CD4-positive, alpha-beta T cell treated with Interleukin-10 for 1 hour (primary cell): ENCODE results near the gene SPRED3.
"Not testable (repeated sequence)": the region's sequence is repeated elsewhere in the genome, so short reads cannot be mapped to it uniquely, and the experiment has no call there.

ENCODE experiments used
- DNase-seq: peaks from one replicate; pipeline ENCODE4 v3.0.0-alpha.2; 2020

The SPRED3 gene

DNA sequence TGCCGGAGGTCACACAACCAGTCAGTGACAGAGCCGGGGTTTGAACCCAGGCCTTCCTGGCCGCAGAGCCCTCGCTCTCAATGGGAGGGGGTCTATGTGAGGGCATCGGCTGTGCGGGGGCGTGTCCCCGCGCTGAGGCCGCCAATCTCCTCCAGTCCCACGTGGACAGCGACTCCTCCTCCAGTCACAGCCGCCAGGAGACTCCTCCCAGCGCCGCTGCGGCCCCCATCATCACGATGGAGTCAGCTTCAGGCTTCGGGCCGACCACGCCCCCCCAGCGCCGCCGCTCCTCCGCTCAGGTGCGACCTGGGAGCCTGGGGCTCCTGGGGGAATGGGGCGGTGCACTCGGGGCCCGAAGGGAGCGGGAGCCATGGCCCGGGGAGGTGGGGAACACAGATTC lies 6.0 kb downstream of the SPRED3 start:
- peak; percentile 81 for DNase-seq

DNA sequence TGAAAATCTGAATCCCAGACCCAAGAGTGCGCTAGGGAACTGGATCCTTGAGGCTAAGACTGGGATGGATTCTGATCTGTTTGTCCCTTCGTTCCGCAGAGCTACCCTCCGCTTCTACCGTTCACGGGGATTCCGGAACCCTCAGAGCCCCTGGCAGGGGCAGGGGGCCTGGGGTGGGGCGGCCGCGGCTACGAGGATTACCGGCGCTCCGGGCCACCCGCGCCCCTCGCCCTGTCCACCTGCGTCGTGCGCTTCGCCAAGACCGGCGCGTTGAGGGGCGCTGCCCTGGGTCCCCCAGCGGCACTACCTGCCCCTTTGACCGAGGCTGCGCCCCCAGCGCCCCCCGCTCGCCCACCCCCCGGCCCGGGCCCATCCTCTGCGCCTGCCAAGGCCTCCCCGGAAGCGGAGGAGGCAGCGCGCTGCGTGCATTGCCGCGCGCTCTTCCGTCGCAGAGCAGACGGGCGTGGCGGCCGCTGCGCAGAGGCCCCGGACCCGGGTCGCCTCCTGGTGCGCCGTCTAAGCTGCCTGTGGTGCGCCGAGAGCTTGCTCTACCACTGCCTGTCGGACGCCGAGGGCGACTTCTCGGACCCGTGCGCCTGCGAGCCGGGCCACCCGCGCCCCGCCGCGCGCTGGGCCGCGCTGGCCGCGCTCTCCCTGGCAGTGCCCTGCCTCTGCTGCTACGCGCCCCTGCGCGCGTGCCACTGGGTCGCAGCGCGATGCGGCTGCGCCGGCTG lies 7.1 kb downstream of the SPRED3 start:
- DNase-seq, result peak; percentile 35

DNA sequence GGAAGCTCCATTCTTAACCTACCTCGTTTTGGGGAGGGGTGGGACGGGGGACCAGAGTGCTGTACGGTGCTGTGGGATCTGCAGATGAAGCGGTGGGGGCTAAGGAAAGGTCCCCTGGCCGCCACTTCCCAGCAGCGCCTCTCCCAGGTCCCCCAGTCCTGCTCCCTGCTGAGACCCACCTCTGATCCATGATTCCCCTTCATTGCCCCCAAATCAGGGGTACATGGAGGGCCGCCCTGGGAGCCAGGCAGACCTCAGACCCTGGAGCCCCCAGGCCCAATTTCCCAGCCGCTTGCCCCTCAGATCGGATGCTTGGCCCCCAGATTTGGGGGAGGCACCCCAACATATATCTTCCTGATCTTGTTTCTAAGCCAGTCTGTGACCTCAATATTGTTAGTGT lies 10.6 kb downstream of the SPRED3 start:
- no peak for DNase-seq

DNA sequence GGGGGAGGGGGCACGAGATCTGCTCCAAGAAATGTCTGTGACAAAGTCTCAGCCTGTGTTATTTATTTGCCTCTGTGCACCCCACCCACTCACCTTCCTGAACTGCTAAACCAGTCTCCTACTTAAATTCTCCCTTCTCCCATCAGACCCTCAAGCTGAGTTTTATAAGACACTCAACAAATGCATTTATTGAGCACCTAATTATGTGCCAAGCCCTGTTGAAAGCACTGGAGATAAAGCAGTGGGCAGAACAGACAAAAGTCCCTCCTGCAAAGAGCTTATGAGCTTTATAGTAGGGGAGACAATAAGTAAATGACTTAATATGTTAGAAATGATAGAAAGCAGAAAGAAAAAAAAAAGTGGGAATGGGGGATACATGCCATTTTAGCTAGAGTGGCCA lies 11.0 kb downstream of the SPRED3 start:
- no peak for DNase-seq

DNA sequence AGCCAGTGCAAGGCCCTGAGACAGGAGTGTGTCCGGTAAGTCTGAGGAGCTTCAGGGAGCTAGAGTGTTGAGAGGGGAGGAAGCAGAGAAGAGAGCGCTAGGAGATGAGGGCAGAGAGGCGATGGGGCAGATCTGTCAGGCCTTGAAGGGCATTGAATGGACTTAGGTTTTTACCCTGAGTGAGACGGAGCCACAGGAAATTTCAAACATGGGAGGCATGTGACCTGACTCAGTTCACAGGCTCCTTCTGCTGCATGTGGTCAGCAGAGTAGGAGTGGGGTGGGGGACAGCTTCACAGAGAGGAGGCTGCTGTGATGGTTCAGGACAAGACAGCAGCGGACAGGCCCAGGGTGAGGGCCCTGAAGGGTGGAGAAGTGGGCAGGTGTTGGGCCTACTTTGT lies 11.9 kb downstream of the SPRED3 start:
- DNase-seq, result no peak

DNA sequence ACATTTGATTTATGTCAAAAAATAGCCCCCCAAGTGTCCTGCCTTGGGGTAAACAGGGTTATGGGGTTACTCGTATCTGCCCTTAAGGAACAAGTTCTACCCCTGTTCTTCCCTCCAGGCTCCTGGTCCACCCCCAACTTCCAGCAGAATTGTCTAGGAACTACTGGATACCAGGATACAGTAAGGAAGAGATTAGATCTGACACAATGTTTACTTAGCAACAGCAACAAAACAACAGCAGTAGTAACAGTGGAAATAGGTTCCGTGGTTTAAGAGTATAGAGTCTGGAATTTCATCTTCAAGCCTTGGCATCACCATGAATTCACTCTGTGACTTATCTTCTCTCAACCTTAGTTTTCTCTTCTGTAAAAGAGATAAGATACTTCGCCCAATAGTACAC lies 12.7 kb downstream of the SPRED3 start:
- no peak for DNase-seq

DNA sequence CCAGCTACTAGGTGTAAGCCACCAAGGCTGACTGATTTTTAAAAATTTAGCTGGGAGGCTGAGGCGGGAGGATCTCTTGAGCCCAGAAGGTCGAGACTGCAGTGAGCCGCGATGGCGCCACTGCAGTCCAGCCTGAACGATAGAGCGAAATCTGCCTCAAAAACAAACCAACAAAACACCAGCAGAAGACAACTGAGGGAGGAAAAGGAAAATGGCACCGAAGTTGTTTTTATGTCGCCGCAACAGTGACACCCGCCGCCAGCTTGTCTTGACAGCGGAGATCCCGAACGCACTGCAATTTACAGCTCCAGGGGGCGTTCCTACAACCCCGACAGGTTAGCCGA lies 14.1 kb downstream of the SPRED3 start:
- no peak for DNase-seq

DNA sequence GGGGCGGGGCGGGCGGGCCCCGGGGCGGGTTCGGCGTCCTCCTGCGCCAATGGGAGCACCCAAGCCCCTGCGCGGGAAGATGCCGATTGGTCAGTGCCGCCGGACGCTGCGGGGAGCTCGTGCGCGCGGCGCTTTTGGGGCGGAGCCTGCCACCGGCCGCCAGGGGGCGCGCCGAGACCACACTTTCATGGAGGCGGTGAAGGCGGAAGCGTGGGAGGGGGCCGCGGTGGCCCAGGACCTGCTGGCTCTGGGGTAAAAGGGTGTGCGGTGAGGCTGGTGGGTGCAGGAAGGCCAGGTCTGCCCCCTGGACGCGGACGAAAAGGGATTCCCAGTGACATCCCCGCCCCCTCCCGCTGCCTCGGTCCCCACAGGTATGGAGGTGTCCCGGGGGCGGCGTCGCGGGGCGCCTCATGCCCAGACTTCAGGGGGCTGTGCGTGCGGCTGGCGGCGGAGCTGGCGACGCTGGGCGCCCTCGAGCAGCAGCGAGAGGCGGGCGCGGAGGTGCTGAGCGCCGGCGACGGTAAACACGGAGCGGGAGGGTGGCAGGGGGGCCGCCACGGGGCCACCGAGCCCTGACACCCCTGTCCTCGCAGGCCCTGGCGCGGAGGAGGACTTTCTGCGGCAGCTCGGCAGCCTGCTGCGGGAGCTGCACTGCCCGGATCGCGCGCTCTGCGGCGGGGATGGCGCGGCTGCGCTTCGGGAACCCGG lies 14.6 kb downstream of the SPRED3 start, which contains the start of gene FAM98C:
FAM98C (plus strand) TSS at position 127 of the 708 bp plus-strand sequence; CDS start at position 188, 61 bp downstream.
- peak; percentile 98 for DNase-seq

DNA sequence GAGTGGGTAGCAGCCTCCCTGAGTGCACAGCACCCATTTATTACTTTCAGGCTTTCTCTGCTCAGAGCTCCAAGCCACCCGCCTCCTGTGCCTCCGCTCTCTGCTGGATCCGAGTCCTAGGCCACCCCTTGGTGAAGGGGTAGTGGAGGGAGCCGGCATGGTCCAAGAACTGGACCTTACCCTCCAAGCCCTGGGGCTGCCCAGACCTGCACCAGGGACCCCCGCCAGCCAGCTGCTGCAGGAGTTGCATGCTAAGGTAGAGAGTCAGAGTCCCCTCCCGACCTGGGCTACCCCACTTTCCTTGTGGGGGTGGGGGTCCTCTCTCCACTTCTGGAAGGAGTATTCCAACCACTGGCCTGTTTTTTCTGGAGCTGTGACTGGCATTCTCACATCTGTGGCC lies 16.4 kb downstream of the SPRED3 start:
- DNase-seq, result no peak

DNA sequence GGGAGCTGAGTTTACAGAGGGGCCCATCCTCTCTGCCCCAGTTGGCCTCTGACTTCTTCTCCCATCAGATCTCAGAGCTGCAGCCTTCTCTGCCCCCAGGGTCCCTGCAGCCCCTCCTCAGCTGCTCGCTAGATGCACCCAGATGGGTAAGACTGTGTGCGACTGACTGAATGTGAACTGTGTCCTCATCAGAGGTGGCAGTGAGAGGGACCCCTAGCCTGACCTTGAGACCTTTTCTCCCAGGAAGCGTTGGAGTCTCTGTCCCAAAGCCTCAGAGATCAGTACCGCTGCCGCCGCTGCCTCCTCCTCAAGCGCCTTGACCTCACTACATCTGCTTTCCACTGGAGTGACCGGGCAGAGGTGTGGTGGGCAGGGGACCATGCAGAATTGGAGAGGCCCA lies 16.8 kb downstream of the SPRED3 start:
- DNase-seq, result no peak

DNA sequence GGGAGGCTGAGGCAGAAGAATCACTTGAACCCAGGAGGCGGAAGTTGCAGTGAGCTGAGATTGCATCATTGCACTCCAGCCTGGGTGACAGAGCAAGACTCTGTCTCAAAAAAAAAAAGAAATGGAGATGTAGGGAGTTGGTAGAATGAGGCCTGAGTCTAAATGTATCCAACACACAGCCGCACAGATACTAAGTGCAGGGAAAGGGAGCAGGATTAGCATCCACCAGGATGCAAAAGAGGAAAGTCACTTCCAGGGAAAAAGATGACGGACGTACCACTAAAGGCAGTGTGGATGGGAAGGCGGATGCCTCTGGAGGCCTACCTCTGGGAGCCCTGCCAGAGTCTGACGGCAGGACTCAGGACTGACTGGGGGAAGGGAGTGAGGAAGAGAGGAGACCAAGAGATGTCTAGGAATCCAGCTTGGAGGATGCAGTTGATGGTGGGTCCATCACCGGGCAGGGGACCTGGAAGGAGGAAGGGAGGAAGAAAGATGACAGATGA lies 21.2 kb downstream of the SPRED3 start:
- DNase-seq, result no peak

DNA sequence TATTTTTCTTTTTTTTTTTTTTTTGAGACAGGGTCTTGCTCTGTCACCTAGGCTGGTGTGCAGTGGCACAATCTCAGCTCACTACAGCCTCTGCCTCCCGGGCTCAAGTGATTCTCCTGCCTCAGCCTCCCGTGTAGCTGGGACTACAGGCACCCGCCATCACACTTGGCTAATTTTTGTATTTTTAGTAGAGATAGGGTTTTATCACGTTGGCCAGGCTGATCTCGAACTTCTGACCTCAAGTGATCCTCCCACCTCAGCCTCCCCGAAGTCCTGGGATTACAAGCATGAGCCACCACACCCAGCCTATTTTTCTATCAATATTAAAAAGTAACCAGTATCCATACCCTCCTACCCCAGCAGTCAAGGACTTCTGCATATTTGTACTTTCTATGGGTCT lies 21.9 kb downstream of the SPRED3 start:
- DNase-seq, result not testable (repeated sequence)

DNA sequence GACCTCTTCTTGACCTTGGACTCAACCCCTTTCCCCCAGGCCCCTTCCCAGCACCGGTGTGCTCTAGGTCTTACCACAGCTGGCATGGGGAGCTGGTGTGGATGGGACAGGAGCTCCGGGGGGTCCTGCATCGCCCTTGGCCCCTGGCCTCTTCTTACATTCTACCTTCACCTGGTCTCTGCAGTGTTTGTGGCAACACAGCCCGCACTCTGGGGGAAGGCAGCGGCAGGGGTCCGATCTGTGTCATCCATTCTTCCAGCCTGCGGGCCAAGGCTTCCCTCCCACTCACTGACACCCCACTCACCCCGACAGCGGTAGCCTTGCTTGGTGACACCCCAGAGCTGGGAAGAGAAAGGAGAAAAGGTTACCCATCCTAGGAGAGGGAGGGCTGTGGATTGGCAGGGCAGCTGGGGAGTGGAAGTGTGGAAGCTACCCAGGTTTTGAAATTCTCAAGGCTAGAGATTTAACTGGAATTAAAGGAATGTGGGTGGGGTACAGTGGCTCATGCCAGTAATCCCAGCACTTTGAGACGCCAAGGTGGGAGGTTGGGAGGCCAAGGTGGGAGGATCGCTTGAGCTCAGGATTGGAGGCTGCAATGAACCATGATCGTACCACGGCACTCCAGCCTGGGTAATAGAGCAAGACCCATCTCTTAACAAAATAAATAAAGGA lies 22.7 kb downstream of the SPRED3 start:
- DNase-seq, result no peak

DNA sequence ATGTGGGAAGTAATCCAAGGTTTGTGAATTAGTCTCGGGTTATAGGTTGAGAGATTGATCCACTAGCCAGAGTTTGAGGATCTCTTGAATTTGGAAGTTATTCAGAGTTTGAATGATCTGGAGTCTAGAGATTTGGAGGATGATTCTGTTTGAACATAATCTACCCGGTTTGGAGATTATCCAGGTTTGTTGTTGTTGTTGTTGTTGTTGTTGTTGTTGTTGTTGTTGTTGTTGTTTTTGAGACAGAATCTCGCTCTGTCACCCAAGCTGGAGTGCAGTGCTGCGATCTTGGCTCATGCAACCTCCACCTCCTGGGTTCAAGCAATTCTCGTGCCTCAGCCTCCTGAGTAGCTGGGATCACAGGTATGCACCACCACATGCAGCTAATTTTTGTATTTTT lies 23.4 kb downstream of the SPRED3 start:
- not testable (repeated sequence) for DNase-seq

DNA sequence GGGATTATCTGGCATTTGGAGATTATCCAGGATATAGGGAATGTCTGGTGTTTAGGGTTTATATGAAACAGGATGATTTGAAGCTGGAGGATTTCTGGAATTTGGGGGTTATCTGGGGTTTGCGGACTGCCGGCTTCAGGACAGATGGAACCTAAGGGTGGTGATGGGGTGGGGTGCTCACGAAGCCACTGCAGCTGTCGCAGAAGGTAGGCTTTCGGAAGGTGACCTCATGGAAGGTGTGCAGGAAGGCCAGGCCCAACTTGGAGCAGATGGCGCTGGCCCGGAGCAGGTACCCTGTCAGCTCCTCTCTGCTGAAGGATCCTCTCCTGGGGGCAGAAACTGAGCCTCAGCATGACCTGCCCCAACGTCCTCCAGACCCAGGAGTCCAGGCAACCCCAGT lies 24.0 kb downstream of the SPRED3 start:
- DNase-seq, result no peak

DNA sequence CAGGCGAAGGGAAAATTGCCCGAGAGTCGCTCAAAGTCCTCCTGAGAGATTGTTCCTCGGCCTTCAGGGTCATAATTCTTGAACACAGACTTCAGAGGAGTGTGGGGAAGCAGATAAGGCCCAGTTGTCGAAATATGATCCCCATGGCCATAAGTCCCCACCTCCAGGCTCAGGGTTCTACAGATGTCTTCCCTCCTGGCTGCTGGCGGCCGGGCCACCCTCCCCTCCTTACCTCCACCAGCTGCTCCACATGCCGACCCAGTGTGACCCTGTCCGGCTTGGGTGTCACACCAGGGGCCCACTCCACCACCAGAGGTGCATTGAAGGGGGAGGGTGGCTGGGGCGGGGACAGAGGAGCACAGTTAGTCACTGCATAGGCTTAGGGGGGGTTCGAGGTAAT lies 24.5 kb downstream of the SPRED3 start:
- no peak for DNase-seq

DNA sequence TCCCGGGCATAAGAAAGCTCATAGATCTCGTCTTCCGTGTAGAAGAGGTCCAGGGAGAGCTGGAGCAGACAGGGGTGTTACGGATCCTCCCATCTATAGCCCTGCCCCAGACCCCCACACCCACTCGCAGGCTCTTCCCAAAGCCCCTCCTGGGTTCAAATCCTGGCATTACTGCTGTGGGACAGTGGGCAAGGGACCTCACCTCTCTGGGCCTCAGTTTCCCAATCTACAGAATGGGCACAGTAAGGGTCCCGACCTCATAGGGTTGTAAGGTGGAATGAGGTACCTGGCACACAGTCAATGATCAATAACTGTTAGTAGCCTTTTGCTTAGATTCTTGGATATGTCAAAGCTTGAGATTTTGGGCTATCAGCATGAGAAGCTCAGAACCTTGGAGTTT lies 24.9 kb downstream of the SPRED3 start:
- no peak for DNase-seq

DNA sequence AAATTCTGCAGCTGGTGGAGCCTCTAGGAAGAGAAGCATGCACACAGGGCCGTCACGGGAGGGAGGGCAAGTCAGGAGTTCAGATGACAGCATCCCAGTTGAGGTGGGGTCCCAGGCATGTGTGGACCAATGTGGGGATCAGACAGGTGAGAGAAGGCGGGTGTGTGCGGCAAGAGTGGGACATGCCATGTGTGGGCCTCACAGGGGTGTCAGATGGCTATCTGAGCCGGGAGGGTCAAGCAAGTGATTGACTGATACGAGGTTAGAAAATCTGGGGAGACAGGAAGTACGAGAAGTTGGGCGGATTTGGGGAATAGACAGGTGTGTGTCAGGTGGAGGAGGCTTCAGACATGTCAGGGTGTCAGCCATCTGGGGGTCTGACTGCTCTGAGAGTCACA lies 28.6 kb downstream of the SPRED3 start:
- no peak for DNase-seq

DNA sequence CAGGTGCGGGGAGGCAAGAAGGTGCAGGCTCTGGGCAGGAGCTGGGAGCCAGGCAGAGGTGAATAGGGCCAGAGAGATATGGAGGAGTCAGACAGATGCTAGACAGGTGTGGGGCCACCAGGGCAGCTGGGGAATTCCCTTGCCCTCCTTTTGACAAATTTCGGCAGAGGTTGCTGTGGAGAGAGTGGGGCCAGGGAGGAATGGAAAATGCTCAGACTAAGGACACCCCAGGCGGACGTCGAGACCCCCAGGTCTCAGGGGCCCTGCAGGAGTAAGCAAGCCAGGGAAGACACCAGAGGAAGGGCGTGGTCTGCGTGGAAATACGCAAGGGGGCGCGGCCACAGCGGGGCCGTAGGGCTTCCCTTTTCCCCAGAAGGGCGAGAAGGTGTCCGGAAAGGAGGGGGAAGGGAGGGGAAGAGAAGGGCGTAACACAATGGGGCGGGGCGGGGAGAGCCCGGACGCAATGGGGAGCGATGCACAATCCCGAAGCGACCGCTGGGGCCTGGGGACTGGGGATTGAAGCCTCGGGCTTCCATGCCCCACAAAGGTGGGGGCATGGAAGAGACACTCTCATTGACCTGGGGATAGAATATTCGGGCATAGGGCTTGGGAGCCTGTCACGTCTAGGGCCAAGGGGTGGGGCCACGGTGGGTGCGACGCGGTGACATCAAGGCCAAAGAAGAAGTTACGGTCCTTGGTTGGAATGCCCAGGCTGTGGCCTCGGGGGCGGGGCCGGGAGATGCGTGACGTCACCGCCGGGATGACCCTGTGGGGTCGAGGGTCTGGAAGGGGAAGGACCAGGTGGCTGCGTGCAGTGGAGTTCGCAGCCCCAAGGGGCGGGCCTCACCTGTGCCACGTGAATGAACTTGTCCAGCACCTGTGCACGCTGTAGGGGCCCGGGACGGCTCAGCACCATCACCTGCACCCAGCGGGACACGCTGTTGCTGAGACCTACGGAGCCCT lies 29.3 kb downstream of the SPRED3 start:
- DNase-seq, result peak; percentile 72

DNA sequence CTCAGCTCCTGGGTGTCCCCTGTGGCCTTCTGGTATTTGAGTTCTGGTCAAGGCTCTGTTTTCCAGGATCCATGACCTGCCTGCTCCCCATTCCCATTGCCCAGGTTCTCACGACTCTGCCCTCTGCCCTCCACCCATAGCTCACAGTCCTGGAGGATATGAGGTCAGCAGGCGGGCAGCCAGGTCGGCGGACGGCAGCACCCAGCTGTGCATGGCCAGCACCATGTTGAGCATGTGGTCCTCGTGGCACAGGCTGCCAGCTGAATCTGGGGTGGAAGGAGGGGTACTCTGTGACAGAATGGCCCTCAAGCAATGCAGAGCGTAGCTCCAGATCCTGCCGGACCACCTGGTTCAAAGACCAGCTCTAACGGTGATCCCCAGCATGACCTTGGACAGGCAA lies 32.4 kb downstream of the SPRED3 start:
- DNase-seq, result no peak

DNA sequence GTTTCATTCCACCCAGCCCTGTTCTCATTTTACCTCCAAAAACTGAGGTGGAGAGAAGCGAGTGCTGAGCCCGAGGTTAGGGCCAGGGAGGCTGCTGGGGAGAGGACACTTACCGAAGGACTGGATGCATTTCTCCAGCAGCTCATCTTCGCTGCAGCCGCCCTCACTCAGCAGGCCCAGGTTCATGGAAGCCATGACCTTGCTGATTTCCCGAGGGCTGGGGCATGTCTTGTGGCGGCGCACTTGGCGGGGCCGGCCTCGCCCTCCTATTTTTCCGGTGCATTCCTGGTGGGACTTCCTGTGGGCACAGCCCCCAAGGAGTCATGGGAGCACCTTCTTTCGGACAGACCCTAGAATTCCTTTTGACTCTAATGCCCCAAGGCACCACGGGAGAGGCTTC lies 33.4 kb downstream of the SPRED3 start:
- DNase-seq, result no peak

DNA sequence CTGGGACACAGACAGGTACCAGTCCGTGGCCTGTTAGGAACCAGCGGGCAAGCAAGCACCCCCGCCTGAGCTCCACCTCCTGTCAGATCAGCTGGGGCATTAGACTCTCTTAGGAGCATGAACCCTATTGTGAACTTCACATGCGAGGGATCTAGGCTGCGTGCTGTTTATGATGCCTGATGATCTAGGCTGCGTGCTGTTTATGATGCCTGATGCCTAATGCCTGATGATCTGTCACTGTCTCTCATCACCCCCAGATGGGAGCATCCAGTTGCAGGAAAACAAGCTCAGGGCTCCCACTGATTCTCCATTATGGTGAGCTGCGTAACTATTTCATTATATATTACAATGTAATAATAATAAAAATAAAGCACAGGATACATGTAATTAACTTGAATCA lies 33.9 kb downstream of the SPRED3 start:
- DNase-seq, result no peak

DNA sequence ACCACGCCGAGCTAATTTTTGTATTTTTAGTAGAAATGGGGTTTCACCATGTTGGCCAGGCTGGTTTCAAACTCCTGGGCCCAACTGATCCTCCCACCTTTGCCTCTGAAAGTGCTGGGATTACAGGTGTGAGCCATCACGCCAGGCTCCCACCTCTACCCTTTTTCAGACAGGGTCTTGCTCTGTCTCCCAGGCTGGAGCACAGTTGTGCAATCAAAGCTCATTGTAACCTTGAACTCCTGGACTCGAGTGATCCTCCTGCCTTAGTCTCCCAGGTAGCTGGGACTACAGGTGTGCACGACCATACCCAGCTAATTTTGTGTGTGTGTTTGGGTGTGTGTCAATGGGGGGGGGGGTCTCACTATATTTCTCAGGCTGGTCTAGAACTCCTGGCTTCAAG lies 35.8 kb downstream of the SPRED3 start:
- DNase-seq, result no peak
